Stimulated activated naive CD4-positive, alpha-beta T cell treated with Interleukin-2 at 50 U/mL for 16 hours (primary cell): ENCODE results near the gene THRSP.
"Not testable (repeated sequence)": the region's sequence is repeated elsewhere in the genome, so short reads cannot be mapped to it uniquely, and the experiment has no call there.

ENCODE experiments used
- DNase-seq: peaks from one replicate; lab custom pipeline; 2025; lab: John Stamatoyannopoulos, UW

Gene THRSP

GRCh38 chr11:78066471-78066870 lies 2.8 kb downstream of the THRSP start:
- DNase-seq: no peak

DNA sequence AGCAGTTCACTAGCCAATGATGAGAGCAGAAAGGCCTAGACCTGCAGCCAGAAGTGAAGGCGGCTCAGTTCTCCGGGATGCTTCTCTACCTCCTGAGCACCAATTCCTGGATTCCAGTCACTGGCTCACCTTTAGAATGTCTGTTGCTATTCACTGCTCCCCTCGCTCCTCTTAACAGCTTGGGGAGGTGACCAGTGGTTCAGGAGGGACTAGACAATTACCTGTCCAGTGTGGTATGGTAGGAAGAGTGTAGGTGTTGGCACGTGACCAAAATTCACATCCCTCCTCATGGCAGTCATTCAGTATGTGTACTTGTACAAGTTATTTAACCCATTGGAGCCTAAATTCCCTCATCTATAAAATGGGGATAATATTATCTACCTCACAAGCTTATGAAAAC lies 4.0 kb downstream of the THRSP start:
- DNase-seq: no peak

- DNase-seq: no peak
Observed at GRCh38 chr11:78069465-78069864, 5.8 kb downstream of the THRSP start.

DNA sequence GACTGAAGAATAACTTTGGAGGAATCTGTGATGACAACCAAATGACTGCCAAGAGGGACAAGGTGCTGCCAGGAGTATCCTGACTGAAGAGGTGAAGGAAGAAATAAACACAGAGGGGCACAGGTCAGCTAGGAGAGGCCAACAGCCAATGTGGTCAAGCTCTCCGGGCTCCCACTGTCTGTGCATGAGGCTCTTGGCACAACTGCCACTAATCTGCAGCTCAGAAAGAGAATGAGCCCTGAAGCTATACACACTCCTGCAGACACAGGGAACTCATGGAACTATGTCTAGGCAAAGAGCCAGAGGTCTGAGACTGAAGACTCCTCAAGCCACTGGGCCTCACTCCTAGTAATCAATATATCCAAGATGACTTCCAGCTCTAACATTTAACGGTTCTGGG lies 7.0 kb downstream of the THRSP start:
- DNase-seq: no peak

DNA sequence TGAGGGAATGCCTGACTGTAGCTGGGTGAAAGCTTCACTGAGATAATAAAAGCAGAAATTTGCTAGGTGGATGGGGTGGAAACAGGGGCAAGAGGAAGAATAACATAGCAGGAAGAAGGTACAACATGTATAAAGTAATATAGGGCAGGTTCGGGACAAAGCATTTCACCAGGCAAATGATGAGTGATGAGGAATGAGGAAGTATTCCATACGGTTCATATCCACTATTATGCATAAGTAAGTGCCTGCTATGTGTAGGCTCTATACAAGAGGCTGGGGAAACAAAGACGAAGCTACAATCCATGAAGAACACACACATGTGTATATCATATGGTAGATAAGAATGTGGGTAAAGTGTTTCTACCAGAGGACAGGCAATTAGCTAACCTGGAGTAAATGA lies 8.1 kb downstream of the THRSP start:
- no peak for DNase-seq

- DNase-seq: no peak
Observed at GRCh38 chr11:78072455-78072854, 8.8 kb downstream of the THRSP start.

DNA sequence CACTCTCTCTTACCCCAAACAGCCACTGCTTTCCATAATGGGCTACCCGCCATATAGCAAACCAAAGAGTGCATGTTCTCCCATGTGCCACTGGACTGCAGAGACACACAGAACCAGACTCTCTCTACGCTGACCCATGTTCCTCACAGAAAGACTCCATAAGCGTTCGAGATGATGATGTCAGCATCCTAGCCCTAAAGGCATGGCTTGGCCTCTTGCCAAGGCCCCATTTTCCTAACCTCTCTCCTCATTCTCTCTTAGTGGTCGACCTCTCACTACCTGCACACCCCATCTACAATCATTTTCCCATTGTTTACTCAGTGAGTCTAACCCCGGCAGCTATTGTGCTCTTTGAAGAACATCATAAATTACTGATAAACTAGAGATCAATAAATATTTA lies 11.1 kb downstream of the THRSP start:
- DNase-seq: no peak

GRCh38 chr11:78076733-78077403 lies 13.2 kb downstream of the THRSP start:
- DNase-seq: no peak

DNA sequence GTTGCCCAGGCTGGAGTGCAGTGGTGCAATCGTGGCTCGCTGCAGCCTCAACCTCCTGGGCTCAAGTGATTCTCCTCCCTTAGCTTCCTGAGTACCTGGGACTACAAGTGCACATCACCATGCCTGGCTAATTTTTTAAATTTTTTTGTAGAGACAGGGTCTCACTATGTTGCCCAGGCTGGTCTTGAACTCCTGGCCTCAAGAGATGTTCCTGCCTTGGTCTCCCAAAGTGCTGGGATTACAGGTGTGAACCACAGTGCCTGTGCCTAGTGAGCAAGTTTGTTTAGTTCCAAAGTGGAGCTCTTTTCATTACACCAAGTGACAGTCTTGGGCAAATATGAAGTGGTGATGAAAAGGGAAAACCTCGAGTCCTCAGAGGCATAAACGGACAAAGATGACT lies 13.9 kb downstream of the THRSP start:
- not testable (repeated sequence) for DNase-seq

DNA sequence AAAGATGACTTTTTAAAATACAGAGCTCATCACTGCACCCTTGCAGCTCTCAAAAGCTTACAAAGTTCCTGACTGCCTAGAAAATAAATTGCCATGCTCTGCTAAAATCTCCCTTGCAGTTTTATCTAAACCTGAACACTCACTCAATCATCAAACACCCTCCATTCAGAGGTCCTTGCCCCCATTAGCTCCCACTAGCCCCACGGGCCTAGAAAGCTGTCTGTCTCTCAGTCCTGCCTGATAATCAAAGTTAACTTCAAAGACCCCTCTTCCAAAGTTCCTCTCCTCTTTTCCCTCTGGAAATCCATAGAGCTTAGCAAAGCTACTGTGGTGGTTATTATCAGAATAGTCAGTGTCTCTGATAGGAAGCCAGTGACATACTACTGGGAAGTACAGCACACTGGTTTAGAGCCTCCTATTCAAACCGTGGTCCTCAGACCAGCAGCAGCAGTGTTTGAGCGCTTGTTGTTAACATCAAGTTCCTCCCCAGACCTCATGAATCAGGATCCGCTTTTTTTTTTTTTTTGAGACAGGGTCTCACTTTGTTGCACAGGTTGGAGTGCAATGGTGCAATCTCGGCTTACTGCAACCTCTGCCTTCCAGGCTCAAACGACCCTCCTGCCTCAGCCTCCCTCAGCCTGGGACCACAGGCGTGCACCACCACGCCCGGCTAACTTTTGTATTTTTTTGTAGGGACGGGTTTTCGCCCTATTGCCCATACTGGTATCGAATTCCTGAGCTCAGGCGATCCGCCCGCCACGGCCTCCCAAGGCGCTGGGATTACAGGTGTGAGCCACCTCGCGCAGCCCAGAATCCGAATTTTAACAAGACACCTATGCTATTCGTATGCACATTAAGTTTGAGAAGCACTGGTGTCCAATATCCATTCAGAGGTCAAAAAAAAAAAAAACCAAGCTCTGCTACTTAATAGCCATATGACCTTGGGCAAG lies 14.8 kb downstream of the THRSP start:
- DNase-seq: no peak

DNA sequence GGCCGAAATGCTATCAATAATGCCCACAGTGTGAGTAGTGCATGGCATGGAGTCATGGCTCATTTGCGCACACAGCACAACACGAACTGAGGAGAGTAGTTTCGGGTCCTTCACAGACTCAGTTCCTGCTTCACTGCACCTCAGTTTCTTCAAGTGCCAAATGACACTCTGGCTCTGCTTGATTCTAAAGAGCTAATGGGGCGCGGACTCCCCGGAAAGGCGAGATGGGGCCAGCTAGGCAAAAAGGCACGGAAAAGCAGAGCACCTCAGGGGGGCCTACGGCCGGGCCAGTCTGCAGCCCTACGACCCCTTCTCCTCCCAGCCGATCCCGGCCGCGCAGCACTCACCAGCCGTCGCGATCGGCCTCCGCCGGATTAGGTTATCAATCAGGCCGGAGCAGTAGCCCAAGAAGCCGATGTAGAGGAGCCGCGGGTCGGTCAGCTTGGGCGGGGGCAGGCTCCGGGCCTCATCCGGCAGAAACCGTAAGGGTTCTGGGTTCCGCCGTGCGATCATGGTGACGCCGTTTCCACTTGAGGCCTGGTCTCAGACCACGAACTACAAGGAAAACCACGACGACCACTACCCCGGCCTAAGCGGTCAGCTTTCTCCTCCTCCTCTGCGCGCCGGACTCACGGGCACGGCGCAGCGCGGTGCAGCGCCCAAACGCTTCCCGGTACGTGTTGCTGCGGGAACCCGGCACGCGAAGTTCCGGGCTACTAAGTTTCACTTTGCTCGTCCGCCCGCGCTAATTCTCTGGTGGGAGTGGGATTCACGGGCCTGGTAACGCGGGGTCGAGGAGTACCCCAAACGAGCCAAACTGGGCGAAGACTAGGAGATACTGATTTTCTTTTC lies 15.8 kb downstream of the THRSP start, which contains the start of gene NDUFC2:
Gene NDUFC2 (minus strand): TSS at position 631 of the 852 bp plus-strand sequence. CDS start 118 bp downstream, at position 513.
- peak; percentile 55 for DNase-seq

DNA sequence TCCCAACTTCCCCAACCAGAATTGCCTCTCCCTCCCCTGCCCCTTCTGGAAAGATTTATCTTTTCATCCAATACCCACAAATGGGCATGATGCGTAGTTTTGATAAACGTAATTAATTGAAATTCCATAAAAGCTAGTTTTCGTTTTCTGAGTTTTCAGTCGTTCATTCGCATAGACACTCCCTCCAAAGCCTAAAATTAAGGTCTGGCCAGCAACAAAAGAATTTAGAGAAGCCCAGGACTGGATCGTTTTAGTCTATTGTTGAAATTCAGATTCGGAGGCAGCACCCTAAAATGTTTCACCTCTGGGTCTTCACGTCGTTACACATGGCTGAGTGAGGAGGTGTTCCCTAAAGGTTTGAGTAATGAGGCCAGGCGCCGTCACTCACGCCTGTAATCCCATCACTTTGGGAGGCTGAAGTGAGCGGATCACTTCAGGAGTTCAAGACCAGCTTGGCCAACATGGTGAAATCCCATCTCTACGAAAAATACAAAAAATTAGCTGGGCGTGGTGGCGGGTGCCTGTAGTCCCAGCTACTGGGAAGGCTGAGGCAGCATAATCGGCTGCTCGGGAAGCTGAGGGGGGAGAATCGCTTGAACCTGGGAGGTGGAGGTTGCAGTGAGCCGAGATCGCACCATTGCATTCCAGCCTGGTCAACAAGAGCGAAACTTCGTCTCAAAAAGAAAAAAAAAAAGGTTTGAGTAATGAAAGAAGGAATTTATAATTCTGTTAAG lies 16.6 kb downstream of the THRSP start:
- DNase-seq: no peak

GRCh38 chr11:78080818-78081495 lies 17.3 kb downstream of the THRSP start:
- no peak for DNase-seq

DNA sequence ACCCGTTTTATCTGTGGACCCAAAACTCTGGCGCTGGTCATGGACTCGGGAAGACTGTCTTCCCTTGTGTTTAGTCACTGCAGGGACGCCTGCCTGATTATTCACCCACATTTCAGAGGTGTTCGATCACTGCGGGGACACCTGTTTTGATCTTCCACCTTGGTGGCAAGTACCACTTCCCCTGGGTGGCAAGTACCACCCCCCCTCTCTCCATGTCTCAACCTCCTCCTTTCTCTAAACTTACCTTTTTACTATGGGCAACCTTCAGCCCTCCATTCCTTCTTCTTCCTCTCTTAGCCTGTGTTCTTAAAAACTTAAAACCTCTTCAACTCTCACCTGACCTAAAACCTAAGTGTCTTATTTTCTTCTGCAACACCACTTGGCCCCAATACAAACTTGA lies 17.9 kb downstream of the THRSP start:
- DNase-seq: no peak

GRCh38 chr11:78082146-78082545 lies 18.5 kb downstream of the THRSP start:
- no peak for DNase-seq

GRCh38 chr11:78083021-78083420 lies 19.4 kb downstream of the THRSP start:
- no peak for DNase-seq

DNA sequence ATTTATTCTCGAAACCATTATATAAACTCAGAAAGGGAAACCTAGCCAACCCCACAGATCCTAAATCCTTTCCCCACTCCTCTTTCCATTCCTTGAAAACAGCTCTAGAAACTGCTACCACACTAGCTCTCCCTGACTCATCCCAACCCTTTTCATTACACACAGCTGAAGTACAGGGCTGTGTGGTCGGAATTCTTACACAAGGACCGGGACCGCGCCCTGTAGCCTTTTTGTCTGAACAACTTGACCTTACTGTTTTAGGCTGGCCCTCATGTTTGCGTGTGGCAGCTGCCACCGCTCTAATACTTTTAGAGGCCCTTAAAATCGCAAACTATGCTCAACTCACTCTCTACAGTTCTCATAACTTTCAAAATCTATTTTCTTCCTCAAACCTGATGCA lies 20.8 kb downstream of the THRSP start:
- not testable (repeated sequence) for DNase-seq

GRCh38 chr11:78085972-78086371 lies 22.3 kb downstream of the THRSP start:
- DNase-seq: no peak

DNA sequence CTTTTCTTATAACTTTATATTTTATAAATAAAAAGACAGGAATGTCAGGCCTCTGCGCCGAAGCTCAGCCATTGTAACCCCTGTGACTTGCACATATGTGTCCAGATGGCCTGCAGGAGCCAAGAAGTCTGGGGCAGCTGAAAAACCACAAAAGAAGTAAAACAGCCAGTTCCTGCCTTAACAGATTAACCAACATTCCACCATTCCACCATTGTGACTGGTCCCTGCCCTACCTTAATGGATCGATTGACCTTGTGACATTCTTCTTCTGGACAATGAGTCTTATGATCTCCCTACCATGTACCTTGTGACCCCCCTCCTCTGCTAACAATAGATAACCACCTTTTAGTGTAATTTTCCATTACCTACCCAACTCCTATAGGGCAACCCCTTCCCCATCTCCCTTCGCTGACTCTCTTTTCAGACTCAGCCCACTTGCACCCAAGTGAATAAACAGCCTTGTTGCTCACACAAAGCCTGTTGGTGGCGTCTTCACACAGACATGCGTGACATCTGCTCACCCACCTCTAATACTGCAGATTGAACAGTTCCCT lies 22.9 kb downstream of the THRSP start:
- DNase-seq: not testable (repeated sequence)

- DNase-seq: no peak
Observed at GRCh38 chr11:78094250-78094649, 30.6 kb downstream of the THRSP start.
